GM23338 (cell line): ENCODE measurements around the gene SMOC2. TPM values are rescaled to one million over a fixed set of nuclear protein-coding genes. Genes with fewer than 3 reads are reported as not detected.

Source experiments
- ATAC-seq: fragments of 200-7000 bp; cut with Tn5 transposase; 3 replicates; pipeline ENCODE4 v1.9.1; 2020
- DNase-seq: peaks from one replicate; pipeline ENCODE4 v3.0.0-alpha.2; 2015; ENCODE audit warnings: low spot score
- H2AFZ ChIP-seq: fragments of 200-600 bp; sonication (generic); 2 replicates; pipeline ENCODE4 v1.8.0; 2016; ENCODE audit warnings: antibody characterized with exemption, mild to moderate bottlenecking, moderate library complexity
- H3F3A ChIP-seq: fragments of 200-600 bp; sonication (generic); replicated peaks from 2 replicates; pipeline ENCODE4 v1.8.0; 2017; ENCODE audit warnings: antibody characterized with exemption, mixed run types, low read depth
- H3K27ac ChIP-seq: fragments of 200-600 bp; sonication (generic); 2 replicates; pipeline ENCODE4 v1.6.1; 2016; ENCODE audit warnings: low read depth
- H3K27me3 ChIP-seq: fragments of 200-600 bp; sonication (generic); 2 replicates; pipeline ENCODE4 v1.8.0; 2016; ENCODE audit warnings: mild to moderate bottlenecking, mixed run types, moderate library complexity; ENCODE audit not compliant: insufficient read depth
- H3K36me3 ChIP-seq: fragments of 200-600 bp; sonication (generic); 2 replicates; pipeline ENCODE4 v1.8.0; 2016; ENCODE audit warnings: mild to moderate bottlenecking; ENCODE audit not compliant: insufficient read depth
- H3K4me1 ChIP-seq: fragments of 200-600 bp; sonication (generic); 2 replicates; pipeline ENCODE4 v1.8.0; 2016; ENCODE audit warnings: mild to moderate bottlenecking, moderate library complexity; ENCODE audit not compliant: insufficient read depth
- H3K4me2 ChIP-seq: fragments of 200-600 bp; sonication (generic); 2 replicates; pipeline ENCODE4 v1.7.1; 2017; ENCODE audit warnings: mixed run types
- H3K4me3 ChIP-seq: fragments of 200-600 bp; sonication (generic); 2 replicates; pipeline ENCODE4 v1.6.1; 2016; ENCODE audit warnings: mixed run types
- H3K79me2 ChIP-seq: fragments of 200-600 bp; sonication (generic); replicated peaks from 2 replicates; pipeline ENCODE4 v1.8.0; 2017; ENCODE audit warnings: mild to moderate bottlenecking; ENCODE audit not compliant: insufficient read depth
- H3K9me2 ChIP-seq: fragments of 200-600 bp; sonication (generic); 2 replicates; pipeline ENCODE4 v1.8.0; 2017; ENCODE audit not compliant: insufficient read depth
- H4K20me1 ChIP-seq: fragments of 200-600 bp; sonication (generic); replicated peaks from 2 replicates; pipeline ENCODE4 v1.8.0; 2017; ENCODE audit warnings: mild to moderate bottlenecking; ENCODE audit not compliant: insufficient read depth
- H3K27ac Mint-ChIP-seq: 2 replicates; pipeline ENCODE4 v1.8.0; 2020; ENCODE audit warnings: inconsistent platforms, mild to moderate bottlenecking, moderate library complexity, mixed read lengths
- H3K27me3 Mint-ChIP-seq: 3 replicates; pipeline ENCODE4 v1.8.0; 2022; ENCODE audit warnings: low read depth, mild to moderate bottlenecking, moderate library complexity, mixed read lengths, inconsistent platforms; ENCODE audit not compliant: insufficient read depth, poor library complexity
- H3K36me3 Mint-ChIP-seq: 3 replicates; pipeline ENCODE4 v1.8.0; 2021; ENCODE audit warnings: low read depth, mild to moderate bottlenecking, inconsistent platforms, moderate library complexity, mixed read lengths
- H3K4me1 Mint-ChIP-seq: 3 replicates; pipeline ENCODE4 v1.8.0; 2020; ENCODE audit warnings: mild to moderate bottlenecking, inconsistent platforms, mixed read lengths
- H3K4me3 Mint-ChIP-seq: 3 replicates; pipeline ENCODE4 v1.8.0; 2021; ENCODE audit warnings: moderate library complexity, mild to moderate bottlenecking, inconsistent platforms, mixed read lengths
- H3K9me3 Mint-ChIP-seq: 3 replicates; pipeline ENCODE4 v1.8.0; 2020; ENCODE audit warnings: moderate library complexity, mild to moderate bottlenecking, inconsistent platforms, mixed read lengths
- CREB1 ChIP-seq: fragments of 250-450 bp; sonication (Bioruptor Pico); IDR thresholded peaks from 2 replicates; pipeline ENCODE4 v1.5.0; 2020; ENCODE audit warnings: low read depth, mild to moderate bottlenecking, moderate library complexity
- CTCF ChIP-seq, 2 experiments: fragments of 200-600 bp in 1 of 2; sonication (generic) in 1 of 2; conservative IDR thresholded peaks; 2 replicates each; pipeline versions ENCODE4 v1.5.1 to v1.6.1; 2016 to 2017; ENCODE audit warnings: antibody characterized with exemption in 2 of 2, low read depth in 2 of 2, mild to moderate bottlenecking in 2 of 2, moderate library complexity in 1 of 2
- ETS1 ChIP-seq: IDR thresholded peaks from 2 replicates; pipeline ENCODE4 v1.6.1; 2016; ENCODE audit warnings: antibody characterized with exemption
- EZH2 ChIP-seq: fragments of 200-600 bp; sonication (generic); IDR thresholded peaks from one replicate; pipeline ENCODE4 v1.8.0; 2017; ENCODE audit warnings: antibody characterized with exemption, mild to moderate bottlenecking, low read depth; ENCODE audit not compliant: unreplicated experiment
- EZH2phosphoT487 ChIP-seq: fragments of 200-600 bp; sonication (generic); IDR thresholded peaks from one replicate; pipeline ENCODE4 v1.8.1; 2018; ENCODE audit warnings: antibody characterized with exemption; ENCODE audit not compliant: unreplicated experiment
- JUNB ChIP-seq: IDR thresholded peaks from one replicate; pipeline ENCODE4 v1.6.1; 2016; ENCODE audit warnings: antibody characterized with exemption; ENCODE audit not compliant: unreplicated experiment
- NANOG ChIP-seq: IDR thresholded peaks from 2 replicates; pipeline ENCODE4 v1.6.1; 2016; ENCODE audit warnings: antibody characterized with exemption, borderline replicate concordance
- POLR2AphosphoS5 ChIP-seq: IDR thresholded peaks from 2 replicates; pipeline ENCODE4 v1.6.1; 2016; ENCODE audit warnings: antibody characterized with exemption, low read depth
- REST ChIP-seq: IDR thresholded peaks from one replicate; pipeline ENCODE4 v1.6.1; 2018; ENCODE audit warnings: antibody characterized with exemption; ENCODE audit not compliant: unreplicated experiment
- STAT1 ChIP-seq: IDR thresholded peaks from one replicate; pipeline ENCODE4 v1.6.1; 2016; ENCODE audit warnings: antibody characterized with exemption; ENCODE audit not compliant: unreplicated experiment
- ZNF114 ChIP-seq: fragments of 250-450 bp; sonication (Bioruptor Pico); IDR thresholded peaks from 2 replicates; pipeline ENCODE4 v1.5.0; 2020; ENCODE audit warnings: mild to moderate bottlenecking, moderate library complexity
- ZNF331 ChIP-seq: fragments of 250-450 bp; sonication (Bioruptor Pico); IDR thresholded peaks from 2 replicates; pipeline ENCODE4 v1.5.0; 2020; ENCODE audit warnings: low read depth, mild to moderate bottlenecking, moderate library complexity
- ZNF462 ChIP-seq: fragments of 250-450 bp; sonication (Bioruptor Pico); IDR thresholded peaks from 2 replicates; pipeline ENCODE4 v1.5.0; 2020; ENCODE audit warnings: mild to moderate bottlenecking, moderate library complexity
- polyA plus RNA-seq: library from polyadenylated mRNA; unstranded; fragments of >200 nt; fragmentation: Nextera tagmentation; extraction: Ambion mirVana; gene quantifications from 2 replicates; pipeline ENCODE4 v1.2.1, GENCODE V29; 2016
- total RNA-seq: library from RNA; depleted of rRNA; stranded (reverse); fragments of >200 nt; shearing (Covaris generic); gene quantifications from 2 replicates; pipeline ENCODE4 v1.2.3, GENCODE V29; 2014

Gene SMOC2
- total and polyA plus RNA-seq, 2 experiments from 2014 or later: 4.3 to 6.5 TPM

- Mint-ChIP-seq H3K4me3 (no peak overlapping the region), H3K36me3 (no peaks in the 10 kb centered on the region), H3K27ac (no peak overlapping the region), H3K4me1 (peaks cover 19% of the 10 kb centered on the region), H3K27me3 (peaks cover 4% of the 10 kb centered on the region), H3K9me3 (no peaks in the 10 kb centered on the region)
- H2AFZ ChIP-seq: no peak overlapping the region
- no peak overlapping the region for H3K4me3 ChIP-seq
- H3K27ac ChIP-seq: no peak overlapping the region
- TF ChIP-seq CREB1 (no peak), NANOG (no peak), ZNF462 (CRISPR knock-in tag) (no peak), JUNB (no peak), EZH2phosphoT487 (no peak), ZNF331 (CRISPR knock-in tag) (no peak), ETS1 (no peak), ZNF114 (CRISPR knock-in tag) (no peak), CTCF (conservative IDR thresholded peaks at IDR 0.05; ENCODE audit: low read depth in 2 of 2) (no peak), STAT1 (no peak), POLR2AphosphoS5 (no peak), EZH2 (no peak), REST (no peak)
- H3F3A ChIP-seq: no peaks in the 10 kb centered on the region
- ATAC-seq: no peak
- H3K36me3 ChIP-seq: no peaks in the 10 kb centered on the region
- H3K4me2 ChIP-seq: no peak overlapping the region
- H3K79me2 ChIP-seq: no peaks in the 10 kb centered on the region
- H3K4me1 ChIP-seq: no peaks in the 10 kb centered on the region
- no peak for DNase-seq
- H3K27me3 ChIP-seq: no peaks in the 10 kb centered on the region
- H3K9me2 ChIP-seq: no peaks in the 10 kb centered on the region
- no peaks in the 10 kb centered on the region for H4K20me1 ChIP-seq
These were observed 24.5 kb upstream of the SMOC2 start for GRCh38 chr6:168416531-168416930.
